Measurements from ENCODE around the gene C19orf38.
A peak's percentile ranks its signal among the peaks of the same experiment; 100 is the strongest.

The C19orf38 gene

GRCh38 chr19:10808937-10809649, 39.1 kb upstream of the C19orf38 start:
- H3K4me3 ChIP-seq (replicated peaks in 1 of 2; ENCODE audit: low read depth in 2 of 2, low read length in 2 of 2), result no peak overlapping the region
- DNase-seq (ENCODE audit: low read depth in 2 of 2), result peak; percentile 44 to 60
- no peak for TF ChIP-seq CTCF (IDR thresholded peaks at IDR 0.05; ENCODE audit: low read depth, low read length)

GRCh38 chr19:10809651-10810285, 38.4 kb upstream of the C19orf38 start:
- TF ChIP-seq CTCF (IDR thresholded peaks at IDR 0.05; ENCODE audit: low read depth, low read length), result no peak
- H3K4me3 ChIP-seq (replicated peaks in 1 of 2; ENCODE audit: low read depth in 2 of 2, low read length in 2 of 2), result no peak overlapping the region
- no peak for DNase-seq (ENCODE audit: low read depth in 2 of 2)

GRCh38 chr19:10811391-10812111, 36.7 kb upstream of the C19orf38 start:
- DNase-seq (ENCODE audit: low read depth in 2 of 2), result no peak
- no peak overlapping the region for H3K4me3 ChIP-seq (replicated peaks in 1 of 2; ENCODE audit: low read depth in 2 of 2, low read length in 2 of 2)
- no peak for TF ChIP-seq CTCF (IDR thresholded peaks at IDR 0.05; ENCODE audit: low read depth, low read length)

GRCh38 chr19:10812196-10812595, 36.0 kb upstream of the C19orf38 start:
- no peak for TF ChIP-seq CTCF (IDR thresholded peaks at IDR 0.05; ENCODE audit: low read depth, low read length)
- no peak overlapping the region for H3K4me3 ChIP-seq (replicated peaks in 1 of 2; ENCODE audit: low read depth in 2 of 2, low read length in 2 of 2)
- DNase-seq (ENCODE audit: low read depth in 2 of 2), result no peak

- DNase-seq (ENCODE audit: low read depth in 2 of 2), result peak; percentile 95
- no peak for TF ChIP-seq CTCF (IDR thresholded peaks at IDR 0.05; ENCODE audit: low read depth, low read length)
- H3K4me3 ChIP-seq (replicated peaks in 1 of 2; ENCODE audit: low read depth in 2 of 2, low read length in 2 of 2), result no peak overlapping the region
These were observed 35.3 kb upstream of the C19orf38 start for GRCh38 chr19:10812902-10813404.

- no peak for TF ChIP-seq CTCF (IDR thresholded peaks at IDR 0.05; ENCODE audit: low read depth, low read length)
- H3K4me3 ChIP-seq (replicated peaks in 1 of 2; ENCODE audit: low read depth in 2 of 2, low read length in 2 of 2), result no peak overlapping the region
- no peak for DNase-seq (ENCODE audit: low read depth in 2 of 2)
These were observed 33.1 kb upstream of the C19orf38 start for GRCh38 chr19:10815007-10815536.
